T-cell (primary cell): ENCODE measurements around the gene KCNMB1. TPM values are rescaled to one million over a fixed set of nuclear protein-coding genes. Genes with fewer than 3 reads are reported as not detected.

Experiments
- ATAC-seq, 4 experiments: fragments of 200-7000 bp in 3 of 4; fragments of 150-1000 bp in 1 of 4; cut with Tn5 transposase; replicated peaks in 1 of 4; 1 replicate in 3 of 4; 2 replicates in 1 of 4; pipeline ENCODE4 v1.10.0; 2021; ENCODE audit warnings: moderate library complexity in 3 of 4, mild to moderate bottlenecking in 2 of 4, moderate number of reproducible peaks in 1 of 4
- CTCF ChIA-PET, 2 donors: fragments of 300-600 bp; sonication (Branson Sonifier 250); formaldehyde crosslinking; loops; one replicate each; lab custom pipeline; 2022; ENCODE audit warnings: antibody characterized with exemption in 2 of 2; lab: Charles Lee
- POLR2A ChIA-PET, 2 donors: fragments of 300-600 bp; sonication (Branson Sonifier 250); formaldehyde crosslinking; loops; one replicate each; lab custom pipeline; 2022; ENCODE audit warnings: antibody characterized with exemption in 2 of 2; lab: Charles Lee
- DNase-seq, 35 experiments: peaks; one replicate each; pipeline versions ENCODE4 v3.0.0 to v3.0.0-alpha.2; 2013 to 2023
- H3K27ac ChIP-seq: one replicate; pipeline ENCODE4 v1.5.1; 2013; ENCODE audit warnings: low read length
- H3K27me3 ChIP-seq, 2 experiments: replicated peaks in 1 of 2; 1 replicate in 1 of 2; 2 replicates in 1 of 2; pipeline versions ENCODE4 v1.6.1 to v1.7.0; 2013; ENCODE audit warnings: low read length in 1 of 2, mixed read lengths in 1 of 2; ENCODE audit not compliant: control insufficient read depth in 2 of 2, insufficient read depth in 2 of 2; ENCODE audit errors: extremely low read depth in 1 of 2
- H3K36me3 ChIP-seq, 2 donors: 1 replicate in 1 of 2; 2 replicates in 1 of 2; pipeline versions ENCODE4 v1.6.1 to v1.7.0; 2013; ENCODE audit warnings: low read length in 1 of 2; ENCODE audit not compliant: control insufficient read depth in 2 of 2, insufficient read depth in 1 of 2; ENCODE audit errors: extremely low read depth in 1 of 2
- H3K4me1 ChIP-seq, 2 experiments: 1 replicate in 1 of 2; 2 replicates in 1 of 2; pipeline versions ENCODE4 v1.6.1 to v1.7.0; 2013; ENCODE audit warnings: low read length in 2 of 2, mixed read lengths in 1 of 2; ENCODE audit not compliant: insufficient read depth in 2 of 2, control insufficient read depth in 1 of 2; ENCODE audit errors: extremely low read depth in 1 of 2
- H3K4me3 ChIP-seq, 2 donors: 1 replicate in 1 of 2; 2 replicates in 1 of 2; pipeline versions ENCODE4 v1.5.1 to v1.7.0; 2013; ENCODE audit warnings: mild to moderate bottlenecking in 2 of 2, low read length in 1 of 2, moderate library complexity in 1 of 2; ENCODE audit not compliant: control insufficient read depth in 1 of 2; ENCODE audit errors: extremely low read depth in 1 of 2
- H3K9me3 ChIP-seq: 2 replicates; pipeline ENCODE4 v1.7.0; 2013
- H3K27ac Mint-ChIP-seq, 2 donors: one replicate each; pipeline ENCODE4 v1.8.0; 2020 to 2021; ENCODE audit warnings: mild to moderate bottlenecking in 2 of 2, mixed read lengths in 2 of 2
- H3K27me3 Mint-ChIP-seq, 2 donors: one replicate each; pipeline ENCODE4 v1.8.0; 2021 to 2022; ENCODE audit warnings: mixed read lengths in 2 of 2
- H3K36me3 Mint-ChIP-seq: one replicate; pipeline ENCODE4 v1.8.0; 2021; ENCODE audit warnings: mixed read lengths
- H3K4me1 Mint-ChIP-seq, 3 donors: one replicate each; pipeline ENCODE4 v1.8.0; 2020 to 2022; ENCODE audit warnings: mixed read lengths in 3 of 3, mild to moderate bottlenecking in 1 of 3
- H3K4me3 Mint-ChIP-seq, 3 donors: one replicate each; pipeline ENCODE4 v1.8.0; 2020 to 2022; ENCODE audit warnings: mild to moderate bottlenecking in 3 of 3, mixed read lengths in 3 of 3, moderate library complexity in 3 of 3
- H3K9me3 Mint-ChIP-seq, 3 donors: one replicate each; pipeline ENCODE4 v1.8.0; 2020 to 2022; ENCODE audit warnings: mixed read lengths in 3 of 3
- WGBS: methylation state at CpG from one replicate; pipeline ENCODE4 v1.1.5; 2013; ENCODE audit warnings: missing lambda C conversion rate; ENCODE audit not compliant: insufficient coverage; 5-methylcytosine and 5-hydroxymethylcytosine counted together
- total RNA-seq, 35 experiments: library from RNA in 6 of 35; stranded (reverse) in 6 of 35; fragments of 120-200 nt in 1 of 35; gene quantifications; one replicate each; pipeline versions ENCODE4 v1.2.1 to v1.2.4 and lab custom pipeline; 2013 to 2026

Gene KCNMB1
- total RNA-seq, 5 donors from 2014 or later (not counting 1 experiment from before 2014, with no cell fraction given), result not detected

DNA sequence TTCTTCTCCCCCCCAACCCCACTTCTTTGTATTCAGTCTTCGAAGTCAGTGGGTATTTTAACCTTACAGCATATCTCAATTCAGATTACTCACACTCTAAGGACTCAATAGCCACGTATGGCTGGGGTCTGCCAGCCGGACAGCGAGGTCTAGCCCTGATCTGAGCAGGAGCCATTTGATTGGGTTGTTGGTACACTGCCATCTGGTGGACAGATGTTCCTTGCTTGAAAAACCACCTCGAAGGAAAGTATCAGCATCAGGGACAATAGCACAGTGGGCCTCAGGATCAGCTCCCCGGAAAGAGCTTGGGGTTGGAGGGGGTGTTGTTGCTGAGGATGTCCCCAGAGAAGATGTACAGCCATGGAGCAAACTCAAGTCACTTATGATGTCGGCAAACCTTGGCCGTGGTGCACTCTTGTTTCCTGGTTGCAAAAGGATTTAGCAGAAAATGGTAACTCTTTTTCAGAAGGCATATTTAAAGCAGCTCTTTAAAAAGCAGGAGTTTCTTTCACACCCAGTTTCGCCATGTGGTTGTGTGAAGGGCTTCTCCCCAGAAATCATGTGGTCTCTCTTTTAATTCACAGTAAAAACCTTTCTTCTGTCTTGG is 31.7 kb upstream of the KCNMB1 start:
- ATAC-seq (peak; percentile 33 to 58 (median 46)), DNase-seq (peak in 32 of 35 experiments; percentile 6 to 79 (median 36))
- peaks cover 15 to 16% of the 10 kb centered on the region in 2 experiments for H3K4me1 ChIP-seq
- H3K36me3 Mint-ChIP-seq, result no peaks in the 10 kb centered on the region
- no peak overlapping the region for H3K4me3 Mint-ChIP-seq
- no peak overlapping the region for H3K4me3 ChIP-seq
- no peak overlapping the region for H3K27ac ChIP-seq
- CTCF ChIA-PET, result interaction anchor here (0.5 to 1.5 kb wide), 16 partner anchors 10 to 320 kb away, joined by 3 to 13 read pairs (median 3); no protein-coding TSS in a partner anchor
- no peaks in the 10 kb centered on the region for H3K9me3 Mint-ChIP-seq
- no peak overlapping the region for H3K27ac Mint-ChIP-seq
- H3K27me3 Mint-ChIP-seq, result peaks cover 1 to 7% of the 10 kb centered on the region in 2 donors
- 28% methylated on average over 5 of the region's 9 CpGs for WGBS
- POLR2A ChIA-PET, result no interaction called here
- peaks cover 0 to 11% of the 10 kb centered on the region in 2 experiments for H3K27me3 ChIP-seq
- H3K9me3 ChIP-seq, result no peaks in the 10 kb centered on the region
- peaks cover 30 to 35% (median 30%) of the 10 kb centered on the region in 3 donors for H3K4me1 Mint-ChIP-seq
- no peaks in the 10 kb centered on the region for H3K36me3 ChIP-seq

DNA sequence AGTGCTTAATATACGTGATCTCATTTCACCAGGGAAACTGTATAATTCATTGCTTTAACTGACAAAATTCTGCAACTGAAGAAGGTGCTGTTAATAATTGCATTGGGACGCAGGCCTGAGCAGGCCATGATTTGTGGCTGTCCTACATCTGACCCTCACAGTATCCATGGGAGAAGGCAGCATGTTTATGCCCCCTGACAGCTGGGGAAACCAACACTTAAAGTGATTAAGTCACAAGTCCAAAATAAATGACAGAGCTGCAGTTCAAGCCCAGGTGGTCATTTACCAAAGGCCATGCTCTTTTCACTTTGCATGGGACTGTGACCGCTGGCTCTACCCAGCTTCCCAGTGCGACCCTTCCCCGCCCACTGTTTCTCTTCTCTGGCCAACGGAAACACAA is 30.5 kb upstream of the KCNMB1 start:
- Histone ChIP-seq H3K4me3 (no peak overlapping the region), H3K9me3 (no peaks in the 10 kb centered on the region), H3K27ac (no peak overlapping the region), H3K27me3 (peaks cover 0 to 7% of the 10 kb centered on the region in 2 experiments), H3K4me1 (peaks cover 16 to 21% of the 10 kb centered on the region in 2 experiments), H3K36me3 (no peaks in the 10 kb centered on the region)
- DNase-seq (no peak), ATAC-seq (no peak)
- Mint-ChIP-seq H3K27me3 (peaks cover 1 to 7% of the 10 kb centered on the region in 2 donors), H3K27ac (no peak overlapping the region), H3K36me3 (no peaks in the 10 kb centered on the region), H3K9me3 (no peaks in the 10 kb centered on the region), H3K4me3 (no peak overlapping the region), H3K4me1 (peaks cover 35 to 37% (median 35%) of the 10 kb centered on the region in 3 donors)
- POLR2A ChIA-PET, result interaction anchor here in 1 of 2 donors (0.6 kb wide), 1 partner anchor 320 kb away, joined by 6 read pairs; no protein-coding TSS in a partner anchor
- 92% methylated on average over 2 of the region's 6 CpGs for WGBS
- CTCF ChIA-PET, result interaction anchor here (0.6 to 1.7 kb wide), 6 partner anchors 17 to 194 kb away, joined by 3 to 7 read pairs (median 4); no protein-coding TSS in a partner anchor

DNA sequence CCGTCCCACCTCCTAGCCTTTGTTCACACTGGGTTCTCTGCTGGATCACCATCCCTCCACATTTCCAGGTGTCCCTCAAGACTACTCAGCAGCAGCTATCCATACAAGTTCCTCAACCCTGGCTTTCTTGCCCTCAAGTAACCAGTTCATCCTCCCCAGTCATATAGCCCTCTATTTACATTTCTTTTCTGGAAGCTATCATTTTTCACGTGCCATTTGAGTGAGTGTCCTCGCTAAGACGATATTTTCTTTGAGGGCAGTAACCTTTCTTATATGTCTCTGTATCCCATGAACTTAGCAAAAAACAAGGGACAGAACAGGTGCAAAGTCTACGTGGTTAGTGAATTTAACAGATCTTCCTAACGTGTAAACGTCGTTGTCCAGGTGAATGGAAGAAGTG is 29.6 kb upstream of the KCNMB1 start:
- DNase-seq (no peak), ATAC-seq (no peak)
- H3K36me3 ChIP-seq, result no peaks in the 10 kb centered on the region
- no peaks in the 10 kb centered on the region for H3K9me3 ChIP-seq
- peak overlapping the region in 1 of 2 donors; percentile 0 for H3K27ac Mint-ChIP-seq
- H3K27me3 ChIP-seq, result peaks cover 0 to 5% of the 10 kb centered on the region in 2 experiments
- H3K4me3 Mint-ChIP-seq, result no peak overlapping the region
- ChIA-PET CTCF (interaction anchor here (1.0 to 1.7 kb wide), 2 partner anchors 190 to 193 kb away, joined by 3 to 7 read pairs; no protein-coding TSS in a partner anchor), POLR2A (interaction anchor here in 1 of 2 donors (0.5 kb wide), 1 partner anchor 755 kb away, joined by 4 read pairs; no protein-coding TSS in a partner anchor)
- H3K36me3 Mint-ChIP-seq, result no peaks in the 10 kb centered on the region
- H3K4me3 ChIP-seq, result no peak overlapping the region
- H3K27ac ChIP-seq, result no peak overlapping the region
- no peaks in the 10 kb centered on the region for H3K9me3 Mint-ChIP-seq
- H3K4me1 ChIP-seq, result peaks cover 16 to 21% of the 10 kb centered on the region in 2 experiments
- H3K4me1 Mint-ChIP-seq, result peaks cover 35 to 37% (median 35%) of the 10 kb centered on the region in 3 donors
- peaks cover 0 to 4% of the 10 kb centered on the region in 2 donors for H3K27me3 Mint-ChIP-seq
- WGBS, result 92% methylated on average over 6 of the region's 8 CpGs

DNA sequence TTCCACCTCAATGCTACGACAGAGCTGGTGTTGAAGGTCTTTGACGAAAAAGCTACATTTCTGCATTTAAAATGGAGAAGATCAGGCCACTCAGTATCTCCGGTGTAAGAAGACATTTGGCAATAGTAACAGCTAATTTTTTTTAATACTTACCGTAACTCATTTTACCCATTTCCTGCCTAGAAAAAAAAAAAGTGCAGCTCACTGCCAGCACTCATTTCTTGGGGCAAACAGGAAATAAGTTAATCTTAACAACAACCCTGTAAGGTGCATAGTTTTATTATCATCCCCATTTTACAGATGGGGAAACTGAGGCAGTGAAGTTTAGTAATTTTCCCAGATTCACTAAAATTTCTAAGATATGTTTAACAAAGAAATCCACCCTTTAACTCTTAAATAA is 27.4 kb upstream of the KCNMB1 start:
- ChIA-PET CTCF (interaction anchor here (0.7 to 1.4 kb wide), 7 partner anchors 18 to 291 kb away, joined by 3 to 7 read pairs (median 3); no protein-coding TSS in a partner anchor), POLR2A (interaction anchor here (0.7 kb wide), 2 partner anchors 23 to 177 kb away, joined by 4 to 5 read pairs; no protein-coding TSS in a partner anchor)
- Histone ChIP-seq H3K9me3 (no peaks in the 10 kb centered on the region), H3K27me3 (no peaks in the 10 kb centered on the region), H3K36me3 (no peaks in the 10 kb centered on the region), H3K27ac (peak overlapping the region; percentile 38), H3K4me1 (peaks cover 16 to 21% of the 10 kb centered on the region in 2 experiments), H3K4me3 (no peak overlapping the region)
- no peak overlapping the region for H3K4me3 Mint-ChIP-seq
- peak overlapping the region; percentile 67 to 70 for H3K27ac Mint-ChIP-seq
- H3K27me3 Mint-ChIP-seq, result no peaks in the 10 kb centered on the region
- WGBS, result no CpG with 5 or more reads among the region's 4 CpGs
- no peaks in the 10 kb centered on the region for H3K9me3 Mint-ChIP-seq
- ATAC-seq, result peak in 1 of 4 experiments; percentile 26
- H3K36me3 Mint-ChIP-seq, result no peaks in the 10 kb centered on the region
- peak in 1 of 35 experiments; percentile 6 for DNase-seq
- peaks cover 35 to 37% (median 35%) of the 10 kb centered on the region in 3 donors for H3K4me1 Mint-ChIP-seq

DNA sequence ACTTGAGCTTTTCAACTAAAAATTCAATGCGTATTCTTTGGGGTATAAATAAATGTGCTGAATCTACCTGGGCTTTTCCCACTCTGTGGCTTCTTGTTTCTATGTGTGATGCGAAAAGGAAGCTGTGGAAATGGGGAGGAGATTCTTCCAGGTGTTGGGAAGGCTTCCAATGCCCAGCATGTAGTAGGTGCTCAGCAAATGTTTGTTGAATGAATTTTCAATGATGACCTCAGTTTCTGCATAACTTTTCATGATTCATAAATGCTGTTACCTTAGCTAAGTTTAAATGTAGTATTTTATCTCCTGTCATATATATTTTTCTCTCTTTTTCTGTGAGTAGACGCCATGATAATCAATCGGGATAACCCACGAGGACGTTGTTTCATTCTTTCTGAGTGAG is 25.6 kb upstream of the KCNMB1 start:
- Mint-ChIP-seq H3K36me3 (no peaks in the 10 kb centered on the region), H3K9me3 (no peaks in the 10 kb centered on the region), H3K4me3 (no peak overlapping the region), H3K4me1 (peaks cover 28 to 35% (median 34%) of the 10 kb centered on the region in 3 donors), H3K27ac (peak overlapping the region in 1 of 2 donors; percentile 35), H3K27me3 (no peaks in the 10 kb centered on the region)
- ChIA-PET POLR2A (no interaction called here), CTCF (interaction anchor here (0.6 to 1.3 kb wide), 3 partner anchors 10 to 138 kb away, joined by 3 to 5 read pairs (median 4); no protein-coding TSS in a partner anchor)
- no peaks in the 10 kb centered on the region for H3K27me3 ChIP-seq
- no peaks in the 10 kb centered on the region for H3K9me3 ChIP-seq
- DNase-seq (no peak), ATAC-seq (no peak)
- no peaks in the 10 kb centered on the region for H3K36me3 ChIP-seq
- no peak overlapping the region for H3K4me3 ChIP-seq
- H3K4me1 ChIP-seq, result peaks cover 16 to 17% of the 10 kb centered on the region in 2 experiments
- 83% methylated on average over 1 of the region's 6 CpGs for WGBS
- no peak overlapping the region for H3K27ac ChIP-seq

DNA sequence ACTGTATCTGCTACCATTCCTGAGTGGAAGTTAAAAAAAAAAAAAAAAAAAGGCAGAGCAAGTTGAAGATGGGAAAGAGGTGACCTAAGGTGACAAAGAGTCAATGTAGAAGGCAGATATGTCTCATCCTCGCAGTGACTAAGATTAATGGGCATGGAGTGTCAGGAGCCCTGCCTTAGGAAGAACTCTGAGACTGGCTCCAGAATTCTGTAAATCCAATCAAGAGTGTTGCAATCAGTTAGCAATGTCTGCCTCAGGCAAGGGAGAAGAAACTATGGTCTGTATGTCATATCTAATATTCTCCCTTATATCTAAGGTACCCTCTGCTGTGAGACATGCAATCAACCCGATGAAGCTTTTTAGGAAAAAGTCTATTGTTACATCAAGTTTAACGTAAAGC is 24.7 kb upstream of the KCNMB1 start:
- Histone ChIP-seq H3K27ac (no peak overlapping the region), H3K36me3 (no peaks in the 10 kb centered on the region), H3K4me3 (no peak overlapping the region), H3K9me3 (no peaks in the 10 kb centered on the region), H3K27me3 (no peaks in the 10 kb centered on the region), H3K4me1 (peaks cover 16 to 17% of the 10 kb centered on the region in 2 experiments)
- DNase-seq (no peak), ATAC-seq (no peak)
- H3K27me3 Mint-ChIP-seq, result no peaks in the 10 kb centered on the region
- H3K27ac Mint-ChIP-seq, result no peak overlapping the region
- peaks cover 25 to 32% (median 32%) of the 10 kb centered on the region in 3 donors for H3K4me1 Mint-ChIP-seq
- 100% methylated on average over 2 of the region's 3 CpGs for WGBS
- H3K4me3 Mint-ChIP-seq, result no peak overlapping the region
- ChIA-PET CTCF (interaction anchor here in 1 of 2 donors (1.3 kb wide), 1 partner anchor 9 kb away, joined by 4 read pairs; no protein-coding TSS in a partner anchor), POLR2A (no interaction called here)
- H3K36me3 Mint-ChIP-seq, result no peaks in the 10 kb centered on the region
- H3K9me3 Mint-ChIP-seq, result no peaks in the 10 kb centered on the region
